Upper lobe of left lung (tissue), 6 donors: ENCODE results near the gene OSBPL10. TPM values are rescaled to one million over a fixed set of nuclear protein-coding genes. Genes with fewer than 3 reads are reported as not detected.

Experiments
- ATAC-seq, 2 donors: fragments of 200-7000 bp; cut with Tn5 transposase; one replicate each; pipeline ENCODE4 v1.9.1; 2022; ENCODE audit warnings: mild to moderate bottlenecking in 2 of 2, moderate library complexity in 2 of 2; ENCODE audit not compliant: low FRiP score in 2 of 2
- DNase-seq, 2 donors: peaks; one replicate each; pipeline ENCODE4 v3.0.0-alpha.2; 2019 to 2020
- H3K27ac ChIP-seq, 4 donors: fragments of 200-600 bp; sonication (generic); one replicate each; pipeline ENCODE4 v1.5.1; 2016 to 2019
- H3K27me3 ChIP-seq, 4 donors: fragments of 200-600 bp; sonication (generic); one replicate each; pipeline ENCODE4 v1.5.1; 2017 to 2019
- H3K36me3 ChIP-seq, 4 donors: fragments of 200-600 bp; sonication (generic); one replicate each; pipeline ENCODE4 v1.5.1; 2016 to 2019
- H3K4me1 ChIP-seq, 4 donors: fragments of 200-600 bp; sonication (generic); one replicate each; pipeline ENCODE4 v1.5.1; 2018 to 2019
- H3K4me3 ChIP-seq, 4 donors: fragments of 200-600 bp; sonication (generic); one replicate each; pipeline ENCODE4 v1.5.1; 2017 to 2019; ENCODE audit warnings: mild to moderate bottlenecking in 2 of 4, moderate library complexity in 1 of 4
- H3K9me3 ChIP-seq, 4 donors: fragments of 200-600 bp; sonication (generic); one replicate each; pipeline ENCODE4 v1.5.1; 2018 to 2019
- CTCF ChIP-seq, 6 experiments: fragments of 450-650 bp in 4 of 6; fragments of 200-600 bp in 2 of 6; sonication (generic) in 2 of 6; IDR thresholded peaks; one replicate each; pipeline ENCODE4 v1.5.1; 2016 to 2019; ENCODE audit warnings: antibody characterized with exemption in 6 of 6
- EP300 ChIP-seq, 4 donors: sonication (generic); formaldehyde crosslinking; IDR thresholded peaks; one replicate each; pipeline ENCODE4 v1.5.1; 2017; ENCODE audit warnings: antibody characterized with exemption in 4 of 4, control low read depth in 2 of 4
- POLR2A ChIP-seq, 4 donors: fragments of 450-650 bp; IDR thresholded peaks; one replicate each; pipeline ENCODE4 v1.5.1; 2016 to 2017; ENCODE audit warnings: antibody characterized with exemption in 4 of 4, mild to moderate bottlenecking in 2 of 4
- POLR2AphosphoS5 ChIP-seq, 2 donors: sonication (generic); formaldehyde crosslinking; IDR thresholded peaks; one replicate each; pipeline ENCODE4 v1.5.1; 2017; ENCODE audit warnings: antibody characterized with exemption in 2 of 2
- WGBS, 2 donors: methylation state at CpG; one replicate each; pipeline ENCODE4 v1.1.5; 2017 to 2018; 5-methylcytosine and 5-hydroxymethylcytosine counted together
- total RNA-seq, 6 donors: library from RNA; depleted of rRNA in 4 of 6; stranded (reverse); fragments of >200 nt in 4 of 6; gene quantifications; one replicate each; pipeline versions ENCODE4 v1.1.0 to v1.2.1, GENCODE V29; 2016 to 2021
- donor health status: DM: no; HTN: no; CAD: no; lungs with moderate emphysema.
- donor health status: DM: no; HTN: yes; CAD: no; lungs with severe emphysema.

Gene OSBPL10
- total RNA-seq, 6 donors from 2014 or later = 13.6 to 73.9 (median 24.4) TPM

GRCh38 chr3:31885235-31885634 lies 95.8 kb downstream of the OSBPL10 start:
- Histone ChIP-seq H3K27ac (no peak overlapping the region), H3K4me3 (no peak overlapping the region), H3K27me3 (no peaks in the 10 kb centered on the region), H3K9me3 (no peaks in the 10 kb centered on the region), H3K36me3 (no peaks in the 10 kb centered on the region), H3K4me1 (peaks cover 0 to 14% (median under 1%) of the 10 kb centered on the region in 4 donors)
- TF ChIP-seq CTCF (IDR thresholded peaks at IDR 0.05) (no peak), POLR2A (IDR thresholded peaks at IDR 0.05) (no peak), POLR2AphosphoS5 (IDR thresholded peaks at IDR 0.05) (no peak), EP300 (IDR thresholded peaks at IDR 0.05) (no peak)
- no peak for ATAC-seq
- no peak for DNase-seq
- WGBS, 2 donors = 90 to 96% methylated on average over 3 of the region's 3 CpGs

DNA sequence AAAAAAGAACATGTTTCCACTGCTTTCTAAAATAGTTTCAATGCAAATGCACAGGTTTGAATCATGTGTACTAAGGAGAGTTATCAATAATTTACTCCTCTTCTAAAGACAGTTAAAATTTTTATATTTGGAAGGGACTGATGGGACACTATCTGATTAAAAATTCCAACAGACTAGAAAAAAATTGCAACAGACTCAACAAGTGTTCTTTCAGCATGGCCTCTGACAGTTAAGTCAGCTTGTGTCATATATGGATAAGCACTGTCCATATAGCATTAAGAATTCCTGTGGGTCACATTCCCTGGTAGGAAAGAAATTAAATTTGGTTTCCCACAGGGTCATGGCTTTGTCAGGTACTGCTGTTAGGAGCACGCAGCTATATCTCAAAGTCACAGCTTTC lies 96.8 kb downstream of the OSBPL10 start:
- ATAC-seq (no peak), DNase-seq (no peak)
- H3K36me3 ChIP-seq = no peaks in the 10 kb centered on the region
- no peak overlapping the region for H3K27ac ChIP-seq
- H3K9me3 ChIP-seq = no peaks in the 10 kb centered on the region
- no peak for TF ChIP-seq POLR2AphosphoS5 (IDR thresholded peaks at IDR 0.05)
- TF ChIP-seq POLR2A (IDR thresholded peaks at IDR 0.05) = no peak
- no peak for TF ChIP-seq EP300 (IDR thresholded peaks at IDR 0.05)
- TF ChIP-seq CTCF (IDR thresholded peaks at IDR 0.05) = no peak
- H3K27me3 ChIP-seq = no peaks in the 10 kb centered on the region
- no peak overlapping the region for H3K4me3 ChIP-seq
- peaks cover 0 to 17% (median 5%) of the 10 kb centered on the region in 4 donors for H3K4me1 ChIP-seq
- 87 to 94% methylated on average over 1 of the region's 1 CpG for WGBS, 2 donors

DNA sequence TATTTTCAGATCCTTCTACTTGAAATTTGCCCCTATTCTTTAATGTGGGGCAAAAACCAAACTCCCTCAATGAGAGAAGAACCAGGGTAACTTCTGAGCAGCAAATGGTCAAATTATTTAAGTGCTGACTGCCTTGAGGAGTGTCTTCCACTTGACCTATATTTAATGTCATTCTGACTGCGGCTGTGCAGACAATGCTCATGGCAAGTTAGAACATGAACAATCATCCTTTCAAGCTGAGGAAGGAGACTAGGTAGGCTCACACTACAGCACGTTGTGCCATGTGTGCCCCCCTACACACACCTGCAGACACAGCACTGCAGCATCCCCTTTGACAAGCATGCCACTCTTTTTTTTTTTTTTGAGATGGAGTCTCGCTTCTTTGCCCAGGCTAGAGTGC lies 98.2 kb downstream of the OSBPL10 start:
- no peaks in the 10 kb centered on the region for H3K27me3 ChIP-seq
- no peak overlapping the region for H3K27ac ChIP-seq
- H3K9me3 ChIP-seq = no peaks in the 10 kb centered on the region
- DNase-seq = no peak
- peaks cover 0 to 17% (median 5%) of the 10 kb centered on the region in 4 donors for H3K4me1 ChIP-seq
- WGBS, 2 donors = 63 to 86% methylated on average over 3 of the region's 3 CpGs
- no peak for ATAC-seq
- no peak overlapping the region for H3K4me3 ChIP-seq
- no peak for TF ChIP-seq EP300 (IDR thresholded peaks at IDR 0.05)
- H3K36me3 ChIP-seq = no peaks in the 10 kb centered on the region

DNA sequence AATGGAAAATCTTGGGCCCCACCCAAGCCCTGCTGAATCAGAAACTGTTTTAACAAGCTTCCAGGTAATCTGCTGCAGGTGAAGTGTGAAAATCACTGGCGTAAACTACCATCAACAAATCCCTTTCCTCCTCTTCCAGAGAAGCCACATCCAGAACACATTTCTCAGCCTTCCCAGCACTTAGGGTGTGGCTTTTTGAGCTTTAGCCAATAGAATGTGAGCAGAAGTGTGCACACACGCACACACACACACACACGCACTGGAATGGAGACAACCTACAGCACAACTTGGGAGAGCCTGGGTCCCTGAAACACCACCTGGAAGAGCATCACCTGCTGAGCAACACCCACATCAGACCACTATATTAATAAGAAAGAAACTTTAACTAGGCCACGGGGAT lies 98.6 kb downstream of the OSBPL10 start:
- WGBS, 2 donors = 80 to 86% methylated on average over 4 of the region's 4 CpGs
- ATAC-seq = no peak

GRCh38 chr3:31880482-31881078 lies 100.5 kb downstream of the OSBPL10 start:
- TF ChIP-seq EP300 (IDR thresholded peaks at IDR 0.05) (no peak), POLR2A (IDR thresholded peaks at IDR 0.05) (no peak), POLR2AphosphoS5 (IDR thresholded peaks at IDR 0.05) (no peak), CTCF (IDR thresholded peaks at IDR 0.05) (no peak)
- Histone ChIP-seq H3K9me3 (no peaks in the 10 kb centered on the region), H3K4me3 (no peak overlapping the region), H3K4me1 (peaks cover 0 to 17% (median 5%) of the 10 kb centered on the region in 4 donors), H3K27me3 (no peaks in the 10 kb centered on the region), H3K36me3 (no peaks in the 10 kb centered on the region), H3K27ac (no peak overlapping the region)
- DNase-seq = no peak
- no peak for ATAC-seq
- WGBS, 2 donors = 64 to 78% methylated on average over 4 of the region's 4 CpGs

More for the DNA sequence above, 98.6 kb downstream of the OSBPL10 start:
- H3K4me3 ChIP-seq = no peak overlapping the region
- H3K4me1 ChIP-seq = peaks cover 0 to 17% (median 5%) of the 10 kb centered on the region in 4 donors
- TF ChIP-seq CTCF (IDR thresholded peaks at IDR 0.05) (no peak), EP300 (IDR thresholded peaks at IDR 0.05) (no peak), POLR2AphosphoS5 (IDR thresholded peaks at IDR 0.05) (no peak)
- H3K9me3 ChIP-seq = no peaks in the 10 kb centered on the region
- no peak for DNase-seq
- H3K27ac ChIP-seq = no peak overlapping the region
- H3K36me3 ChIP-seq = no peaks in the 10 kb centered on the region
- no peaks in the 10 kb centered on the region for H3K27me3 ChIP-seq
